Smooth muscle cell (in vitro differentiated cells): Measurements from ENCODE around the gene PNPO. TPM values are rescaled to one million over a fixed set of nuclear protein-coding genes. Genes with fewer than 3 reads are reported as not detected.
"Not testable (repeated sequence)": the region's sequence is repeated elsewhere in the genome, so short reads cannot be mapped to it uniquely, and the experiment has no call there.

Experiments
- DNase-seq: peaks from one replicate; lab custom pipeline; 2025; ENCODE audit not compliant: unreplicated experiment; lab: John Stamatoyannopoulos, UW
- H2AFZ ChIP-seq: fragments of 200-600 bp; sonication (generic); 2 replicates; pipeline ENCODE4 v1.6.0; 2016; ENCODE audit warnings: antibody characterized with exemption, low read depth, mild to moderate bottlenecking
- H3F3A ChIP-seq: fragments of 200-600 bp; sonication (generic); 2 replicates; pipeline ENCODE4 v1.6.0; 2017; ENCODE audit warnings: antibody characterized with exemption, low read depth
- H3K27ac ChIP-seq: fragments of 200-600 bp; sonication (generic); 2 replicates; pipeline ENCODE4 v1.5.1; 2016; ENCODE audit warnings: low read depth, mild to moderate bottlenecking
- H3K27me3 ChIP-seq: fragments of 200-600 bp; sonication (generic); 2 replicates; pipeline ENCODE4 v1.6.1; 2016; ENCODE audit warnings: low read depth, mild to moderate bottlenecking
- H3K36me3 ChIP-seq: fragments of 200-600 bp; sonication (generic); 2 replicates; pipeline ENCODE4 v1.5.1; 2016; ENCODE audit warnings: low read depth
- H3K4me1 ChIP-seq: fragments of 200-600 bp; sonication (generic); 2 replicates; pipeline ENCODE4 v1.5.1; 2016; ENCODE audit warnings: low read depth
- H3K4me2 ChIP-seq: fragments of 200-600 bp; sonication (generic); 2 replicates; pipeline ENCODE4 v1.6.0; 2016; ENCODE audit warnings: mild to moderate bottlenecking
- H3K4me3 ChIP-seq: fragments of 200-600 bp; sonication (generic); 2 replicates; pipeline ENCODE4 v1.5.1; 2016; ENCODE audit warnings: mild to moderate bottlenecking
- H3K79me2 ChIP-seq: fragments of 200-600 bp; sonication (generic); 2 replicates; pipeline ENCODE4 v1.6.0; 2016; ENCODE audit warnings: low read depth, mild to moderate bottlenecking
- H3K9ac ChIP-seq: fragments of 200-600 bp; sonication (generic); 2 replicates; pipeline ENCODE4 v1.6.0; 2016; ENCODE audit warnings: low read depth
- H3K9me3 ChIP-seq: fragments of 200-600 bp; sonication (generic); replicated peaks from 2 replicates; pipeline ENCODE4 v1.5.1; 2016; ENCODE audit warnings: low read depth
- H4K20me1 ChIP-seq: fragments of 200-600 bp; sonication (generic); 2 replicates; pipeline ENCODE4 v1.6.0; 2016; ENCODE audit warnings: low read depth
- WGBS: methylation state at CpG from one replicate; pipeline ENCODE4 v1.1.7; 2016; ENCODE audit warnings: low lambda C conversion rate; 5-methylcytosine and 5-hydroxymethylcytosine counted together
- polyA plus RNA-seq: library from polyadenylated mRNA; unstranded; fragments of >200 nt; fragmentation: Nextera tagmentation; extraction: Ambion mirVana; gene quantifications from 2 replicates; pipeline ENCODE4 v1.2.1, GENCODE V29; 2016
- total RNA-seq: library from RNA; depleted of rRNA; stranded (reverse); fragments of >200 nt; gene quantifications from 2 replicates; pipeline ENCODE4 v1.2.3, GENCODE V29; 2014
- TF ChIP-seq, protein P1 (sequence below): fragments of 200-600 bp; sonication (generic); IDR thresholded peaks from 2 replicates; pipeline ENCODE4 v1.5.1; 2017; ENCODE audit warnings: borderline replicate concordance, mild to moderate bottlenecking, antibody characterized with exemption; ENCODE audit not compliant: insufficient read depth, poor library complexity, severe bottlenecking

The PNPO gene
- total and polyA plus RNA-seq, 2 experiments from 2014 or later, result 5.2 to 9.3 TPM

DNA sequence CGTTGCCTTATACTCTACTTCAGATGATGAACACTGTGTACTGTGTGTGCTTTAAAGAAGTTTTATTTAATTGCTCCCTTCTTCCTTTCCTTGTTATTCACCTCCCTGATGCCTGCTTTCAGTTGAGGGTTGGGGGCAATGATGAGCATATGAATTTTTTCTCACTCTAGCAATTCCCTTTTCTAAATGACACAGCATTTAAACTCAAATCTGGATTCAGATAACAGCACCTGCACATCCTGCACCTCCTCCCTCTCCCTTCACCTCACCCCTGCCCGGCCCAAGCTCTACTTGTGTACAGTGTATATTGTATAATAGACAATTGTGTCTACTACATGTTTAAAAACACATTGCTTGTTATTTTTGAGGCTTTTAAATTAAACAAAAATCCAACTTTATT, 13.0 kb upstream of the PNPO start:
- Histone ChIP-seq H3K9ac (no peak overlapping the region), H3F3A (no peaks in the 10 kb centered on the region), H4K20me1 (no peaks in the 10 kb centered on the region), H3K27ac (no peak overlapping the region), H3K79me2 (no peaks in the 10 kb centered on the region), H3K4me3 (no peak overlapping the region), H3K4me2 (no peak overlapping the region), H3K9me3 (no peaks in the 10 kb centered on the region), H3K4me1 (no peaks in the 10 kb centered on the region), H2AFZ (no peak overlapping the region), H3K27me3 (no peaks in the 10 kb centered on the region), H3K36me3 (no peaks in the 10 kb centered on the region)
- no peak for DNase-seq
- 94% methylated on average over 2 of the region's 2 CpGs for WGBS
- TF ChIP-seq, protein P1, sequence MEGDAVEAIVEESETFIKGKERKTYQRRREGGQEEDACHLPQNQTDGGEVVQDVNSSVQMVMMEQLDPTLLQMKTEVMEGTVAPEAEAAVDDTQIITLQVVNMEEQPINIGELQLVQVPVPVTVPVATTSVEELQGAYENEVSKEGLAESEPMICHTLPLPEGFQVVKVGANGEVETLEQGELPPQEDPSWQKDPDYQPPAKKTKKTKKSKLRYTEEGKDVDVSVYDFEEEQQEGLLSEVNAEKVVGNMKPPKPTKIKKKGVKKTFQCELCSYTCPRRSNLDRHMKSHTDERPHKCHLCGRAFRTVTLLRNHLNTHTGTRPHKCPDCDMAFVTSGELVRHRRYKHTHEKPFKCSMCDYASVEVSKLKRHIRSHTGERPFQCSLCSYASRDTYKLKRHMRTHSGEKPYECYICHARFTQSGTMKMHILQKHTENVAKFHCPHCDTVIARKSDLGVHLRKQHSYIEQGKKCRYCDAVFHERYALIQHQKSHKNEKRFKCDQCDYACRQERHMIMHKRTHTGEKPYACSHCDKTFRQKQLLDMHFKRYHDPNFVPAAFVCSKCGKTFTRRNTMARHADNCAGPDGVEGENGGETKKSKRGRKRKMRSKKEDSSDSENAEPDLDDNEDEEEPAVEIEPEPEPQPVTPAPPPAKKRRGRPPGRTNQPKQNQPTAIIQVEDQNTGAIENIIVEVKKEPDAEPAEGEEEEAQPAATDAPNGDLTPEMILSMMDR, result no peak

DNA sequence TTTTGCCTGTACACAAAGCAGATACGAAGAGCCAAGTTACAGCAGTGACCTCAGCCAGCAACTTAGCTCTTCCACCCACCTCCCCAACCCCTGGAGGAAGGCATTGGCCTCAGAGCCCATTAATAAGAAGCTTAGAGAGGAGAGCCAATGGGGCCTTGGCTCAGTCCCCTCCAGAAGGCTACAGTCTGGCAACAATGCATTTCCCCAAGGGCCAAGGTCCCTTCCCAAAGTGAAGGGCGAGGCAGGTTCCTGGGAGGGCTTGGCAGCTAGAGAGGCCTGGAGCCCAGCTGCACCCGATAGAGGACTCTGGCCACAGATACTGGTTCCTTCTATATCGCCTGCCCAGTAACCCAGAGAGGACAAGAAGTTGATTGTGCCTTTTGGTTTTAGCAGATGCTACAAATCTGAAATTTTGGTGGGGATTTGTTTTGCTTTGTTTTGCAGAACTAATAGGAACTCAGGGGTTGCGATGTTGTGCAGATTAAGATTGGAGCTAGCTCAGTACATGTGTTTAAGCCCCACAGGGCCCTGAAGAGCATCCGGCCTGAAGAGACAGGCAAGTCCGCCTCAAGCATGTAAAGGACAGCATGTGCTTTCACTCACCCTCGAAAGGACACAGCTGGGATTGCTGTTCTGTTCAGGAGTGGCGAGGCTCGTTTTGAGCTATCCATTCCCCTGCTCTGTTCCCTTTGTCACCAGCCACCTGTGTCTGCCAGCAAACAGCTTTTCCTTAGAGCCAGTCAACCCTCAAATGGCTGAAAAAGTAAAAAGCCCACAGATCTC, 12.0 kb upstream of the PNPO start:
- Histone ChIP-seq H3K4me3 (no peak overlapping the region), H3K27ac (no peak overlapping the region), H3K36me3 (no peaks in the 10 kb centered on the region), H3K27me3 (no peaks in the 10 kb centered on the region), H3K9me3 (no peaks in the 10 kb centered on the region), H3F3A (no peaks in the 10 kb centered on the region), H3K4me2 (no peak overlapping the region), H2AFZ (no peak overlapping the region), H4K20me1 (no peaks in the 10 kb centered on the region), H3K9ac (no peak overlapping the region), H3K79me2 (no peaks in the 10 kb centered on the region), H3K4me1 (no peaks in the 10 kb centered on the region)
- 91% methylated on average over 10 of the region's 10 CpGs for WGBS
- DNase-seq, result no peak
- TF ChIP-seq, protein P1, result no peak

DNA sequence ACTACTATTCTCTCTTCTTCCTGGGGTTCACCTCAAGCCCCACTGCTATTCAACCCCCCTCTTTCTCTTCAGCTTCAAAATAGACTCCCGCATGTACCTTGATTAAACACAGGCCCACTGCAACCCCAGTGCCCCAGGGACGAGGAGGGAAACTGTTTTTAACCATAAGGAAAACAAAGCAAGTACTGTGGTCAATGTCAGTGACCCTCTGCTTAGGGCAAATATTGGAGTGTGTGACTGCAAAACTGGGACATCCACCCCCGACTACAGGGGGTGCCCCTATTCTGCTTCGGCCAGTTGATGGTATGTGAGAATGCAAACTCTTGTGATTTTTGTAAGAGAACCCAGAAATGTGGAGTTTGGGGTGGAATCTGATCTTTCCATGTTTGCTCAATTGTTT, 9.5 kb upstream of the PNPO start:
- Histone ChIP-seq H2AFZ (no peak overlapping the region), H3K9me3 (no peaks in the 10 kb centered on the region), H3F3A (no peaks in the 10 kb centered on the region), H3K4me2 (no peak overlapping the region), H3K79me2 (no peaks in the 10 kb centered on the region), H3K27ac (no peak overlapping the region), H3K4me1 (no peaks in the 10 kb centered on the region), H4K20me1 (no peaks in the 10 kb centered on the region), H3K27me3 (no peaks in the 10 kb centered on the region), H3K36me3 (no peaks in the 10 kb centered on the region), H3K4me3 (no peak overlapping the region), H3K9ac (no peak overlapping the region)
- no peak for DNase-seq
- 97% methylated on average over 4 of the region's 4 CpGs for WGBS
- TF ChIP-seq, protein P1, result no peak

DNA sequence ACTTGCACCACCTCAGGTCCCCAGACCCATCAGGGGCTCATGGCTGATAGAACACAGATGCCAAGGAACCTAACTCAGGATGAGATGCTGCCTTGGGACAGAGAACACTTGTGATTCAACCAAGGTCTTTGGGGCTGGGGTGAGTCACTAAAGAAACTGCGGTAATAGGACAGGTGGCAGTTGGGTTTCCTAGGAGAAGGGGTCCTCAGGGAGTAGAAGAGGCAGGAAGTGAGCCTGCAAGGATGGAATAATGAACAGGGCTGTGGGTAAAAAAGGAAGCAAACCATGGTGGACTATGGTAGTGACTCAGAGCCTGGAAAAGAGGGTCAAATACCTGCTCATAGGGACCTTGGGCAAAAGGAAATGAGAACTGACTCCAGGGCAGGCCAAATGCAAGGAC, 6.5 kb upstream of the PNPO start:
- TF ChIP-seq, protein P1, result no peak
- Histone ChIP-seq H3K4me3 (no peak overlapping the region), H3F3A (no peaks in the 10 kb centered on the region), H3K36me3 (no peaks in the 10 kb centered on the region), H4K20me1 (no peaks in the 10 kb centered on the region), H3K9ac (no peak overlapping the region), H3K4me1 (no peaks in the 10 kb centered on the region), H2AFZ (no peak overlapping the region), H3K79me2 (no peaks in the 10 kb centered on the region), H3K9me3 (no peaks in the 10 kb centered on the region), H3K27me3 (no peaks in the 10 kb centered on the region), H3K4me2 (no peak overlapping the region), H3K27ac (no peak overlapping the region)
- 95% methylated on average over 1 of the region's 1 CpG for WGBS
- no peak for DNase-seq

DNA sequence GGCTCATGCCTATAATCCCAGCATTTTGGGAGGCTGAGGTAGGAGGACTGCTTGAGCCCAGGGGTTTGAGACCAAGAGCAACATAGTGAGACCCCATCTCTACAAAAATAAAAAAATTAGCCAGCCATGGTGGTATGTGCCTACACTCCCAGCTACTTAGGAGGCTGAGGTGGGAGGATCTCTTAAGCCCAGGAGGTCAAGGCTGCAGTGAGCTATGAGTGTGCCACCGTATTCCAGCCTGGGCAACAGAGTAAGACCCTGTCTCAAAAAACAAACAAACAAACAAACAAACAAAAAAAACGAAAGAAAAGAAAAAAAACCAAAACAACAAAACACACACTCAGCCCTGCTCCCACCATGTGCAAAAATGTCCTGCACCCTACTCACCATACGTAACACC, 5.9 kb upstream of the PNPO start:
- DNase-seq, H3K4me3 ChIP-seq, H3K4me1 ChIP-seq, H3K4me2 ChIP-seq, H3K9ac ChIP-seq, H3K27me3 ChIP-seq, H3F3A ChIP-seq, H3K36me3 ChIP-seq, H3K9me3 ChIP-seq, H4K20me1 ChIP-seq, H2AFZ ChIP-seq, H3K27ac ChIP-seq, H3K79me2 ChIP-seq: not testable (repeated sequence)
- 80% methylated on average over 3 of the region's 3 CpGs for WGBS
